Endothelial cell of umbilical vein (primary cell): Measurements from ENCODE around the gene TOP3B. TPM values are rescaled to one million over a fixed set of nuclear protein-coding genes. Genes with fewer than 3 reads are reported as not detected.

Experiments used
- BruUV-seq: library from RNA; stranded (reverse); fragments of 400-500 nt; replicated peaks from 2 replicates; lab custom pipeline; 2021; lab: Mats Ljungman, UMichigan
- CTCF ChIA-PET: fragments of 300-600, 350-600 bp; sonication (Branson Sonifier 250); formaldehyde crosslinking; loops from one replicate; lab custom pipeline; 2021; ENCODE audit warnings: antibody characterized with exemption, inconsistent platforms; lab: Charles Lee
- POLR2A ChIA-PET: fragments of 300-600, 350-600 bp; sonication (Branson Sonifier 250); formaldehyde crosslinking; loops from one replicate; lab custom pipeline; 2021; ENCODE audit warnings: antibody characterized with exemption, inconsistent platforms; lab: Charles Lee
- DNase-seq: peaks from one replicate; pipeline ENCODE4 v3.0.0-alpha.2; 2011; ENCODE audit warnings: low read depth, low spot score
- FAIRE-seq: peaks from 2 replicates; lab custom pipeline; 2011; peaks lifted over from hg19 to GRCh38; lab: Jason Lieb, UNC
- H2AFZ ChIP-seq: 2 replicates; pipeline ENCODE4 v1.6.0; 2012; ENCODE audit warnings: low read depth, low read length, control low read depth, inconsistent platforms
- H3K27ac ChIP-seq: 2 replicates; pipeline ENCODE4 v1.5.1; 2011; ENCODE audit warnings: low read depth, mild to moderate bottlenecking, control low read depth, low read length, moderate library complexity; ENCODE audit not compliant: insufficient read depth
- H3K27me3 ChIP-seq, 2 experiments: 2 replicates each; pipeline versions ENCODE4 v1.6.0 to v1.6.1; 2011; ENCODE audit warnings: low read length in 2 of 2, mixed read lengths in 1 of 2; ENCODE audit not compliant: control insufficient read depth in 2 of 2, insufficient read depth in 2 of 2
- H3K36me3 ChIP-seq, 2 experiments: 2 replicates in 1 of 2; 3 replicates in 1 of 2; pipeline ENCODE4 v1.5.1; 2011; ENCODE audit warnings: low read length in 2 of 2, mild to moderate bottlenecking in 1 of 2, moderate library complexity in 1 of 2; ENCODE audit not compliant: control insufficient read depth in 2 of 2, insufficient read depth in 2 of 2; ENCODE audit errors: extremely low read depth in 1 of 2
- H3K4me1 ChIP-seq: 3 replicates; pipeline ENCODE4 v1.5.1; 2011; ENCODE audit warnings: mild to moderate bottlenecking, low read length; ENCODE audit not compliant: control insufficient read depth, insufficient read depth; ENCODE audit errors: extremely low read depth
- H3K4me2 ChIP-seq: 2 replicates; pipeline ENCODE4 v1.6.1; 2011; ENCODE audit warnings: low read length, control low read depth, mixed read lengths; ENCODE audit not compliant: insufficient read depth
- H3K4me3 ChIP-seq, 3 experiments: fragments of 200-600 bp in 1 of 3; sonication (generic), shearing (Covaris generic) in 1 of 3; replicated peaks in 1 of 3; 2 replicates each; pipeline ENCODE4 v1.5.1; 2011 to 2016; ENCODE audit warnings: control low read depth in 3 of 3, low read length in 3 of 3, mild to moderate bottlenecking in 2 of 3, inconsistent platforms in 1 of 3, low read depth in 1 of 3, moderate library complexity in 1 of 3; ENCODE audit not compliant: insufficient read depth in 1 of 3
- H3K79me2 ChIP-seq: 2 replicates; pipeline ENCODE4 v1.6.0; 2012; ENCODE audit warnings: low read length, inconsistent platforms; ENCODE audit not compliant: control insufficient read depth, insufficient read depth
- H3K9ac ChIP-seq: replicated peaks from 2 replicates; pipeline ENCODE3; 2011; ENCODE audit warnings: low read length, control low read depth; ENCODE audit not compliant: insufficient read depth; ENCODE audit errors: extremely low read depth
- H3K9me1 ChIP-seq: replicated peaks from 3 replicates; pipeline ENCODE4 v1.6.0; 2011; ENCODE audit warnings: mild to moderate bottlenecking, low read length; ENCODE audit not compliant: control insufficient read depth, insufficient read depth; ENCODE audit errors: extremely low read depth
- H3K9me3 ChIP-seq: replicated peaks from 2 replicates; pipeline ENCODE4 v1.5.1; 2012; ENCODE audit warnings: low read length, inconsistent platforms; ENCODE audit not compliant: control insufficient read depth, insufficient read depth
- H4K20me1 ChIP-seq: replicated peaks from 2 replicates; pipeline ENCODE3; 2011; ENCODE audit warnings: mild to moderate bottlenecking, low read length; ENCODE audit not compliant: control insufficient read depth, insufficient read depth; ENCODE audit errors: extremely low read depth
- EZH2 ChIP-seq: IDR thresholded peaks from 2 replicates; pipeline ENCODE4 v1.6.1; 2012; ENCODE audit warnings: borderline replicate concordance, low read depth, mild to moderate bottlenecking, moderate library complexity, low read length, inconsistent platforms; ENCODE audit not compliant: severe bottlenecking
- FOS ChIP-seq: IDR thresholded peaks from 2 replicates; pipeline ENCODE4 v1.6.1; 2011; ENCODE audit warnings: mild to moderate bottlenecking, low read length, moderate library complexity, borderline replicate concordance; ENCODE audit not compliant: insufficient read depth
- GATA2 ChIP-seq: IDR thresholded peaks from 2 replicates; pipeline ENCODE4 v1.7.0; 2011; ENCODE audit warnings: low read depth, mild to moderate bottlenecking, moderate library complexity, mixed read lengths, low read length; ENCODE audit not compliant: insufficient read length, insufficient read depth
- JUN ChIP-seq: IDR thresholded peaks from 2 replicates; pipeline ENCODE4 v1.6.1; 2011; ENCODE audit warnings: borderline replicate concordance, low read depth; ENCODE audit not compliant: insufficient read length, insufficient read depth
- MYC ChIP-seq: IDR thresholded peaks from one replicate; pipeline ENCODE4 v1.6.1; 2011; ENCODE audit warnings: mild to moderate bottlenecking, low read depth, low read length
- POLR2A ChIP-seq: IDR thresholded peaks from 2 replicates; pipeline ENCODE4 v1.6.1; 2012; ENCODE audit warnings: low read depth, mild to moderate bottlenecking, control low read depth, low read length
- POLR2AphosphoS5 ChIP-seq: IDR thresholded peaks from 2 replicates; pipeline ENCODE4 v1.6.1; 2012; ENCODE audit warnings: low read depth, mild to moderate bottlenecking, control low read depth, low read length, moderate library complexity; ENCODE audit not compliant: insufficient read depth
- dilution Hi-C: fragments of 300-500 bp; cut with MboI; formaldehyde crosslinking; loops from one replicate; pipeline ENCODE4 v1.15.0; 2019; ENCODE audit warnings: low sequenced_read_pairs; ENCODE audit not compliant: extremely low pct_ligation_motif_present
- intact Hi-C: fragments of 100-400 bp; cut with micrococcal nuclease; formaldehyde crosslinking; loops from one replicate; pipeline ENCODE4 v1.10.0; 2022
- polyA plus RNA-seq, 4 experiments: library from polyadenylated mRNA; depleted of rRNA in 3 of 4; stranded (reverse) in 3 of 4; unstranded in 1 of 4; fragments of >200 nt; gene quantifications; 2 replicates each; pipeline versions ENCODE4 v1.2.1 to v1.2.3, GENCODE V29; 2011 to 2012; ENCODE audit warnings: missing spikeins in 1 of 4
- total RNA-seq: library from RNA; stranded (reverse); gene quantifications from 2 replicates; pipeline ENCODE4 v1.2.3, GENCODE V29; 2021
- TF ChIP-seq, protein P1 (sequence below): IDR thresholded peaks from 2 replicates; pipeline ENCODE4 v1.6.1; 2011; ENCODE audit not compliant: insufficient read depth, insufficient read length
- TF ChIP-seq, protein P2 (sequence below), 2 donors: IDR thresholded peaks; 1 replicate in 1 of 2; 2 replicates in 1 of 2; pipeline ENCODE4 v1.5.1; 2011; ENCODE audit warnings: low read length in 2 of 2, mild to moderate bottlenecking in 2 of 2, moderate library complexity in 2 of 2, control low read depth in 1 of 2, inconsistent platforms in 1 of 2, low read depth in 1 of 2; ENCODE audit not compliant: insufficient read depth in 1 of 2; ENCODE audit errors: extremely low read depth in 1 of 2

TOP3B gene
- total and polyA plus RNA-seq, 2 donors (not counting 3 experiments of a cell fraction or from before 2014, with no cell fraction given), result 25.2 to 56.5 TPM

GRCh38 chr22:21966643-21967516, 15.7 kb downstream of the TOP3B start:
- POLR2A ChIA-PET, result interaction anchor here (0.6 kb wide), 1 partner anchor 395 kb away, joined by 5 read pairs; no protein-coding TSS in a partner anchor

More at GRCh38 chr22:21966643-21967516, 15.7 kb downstream of the TOP3B start:
- H3K79me2 ChIP-seq, result no peaks in the 10 kb centered on the region
- H3K36me3 ChIP-seq, result peaks cover 33 to 62% of the 10 kb centered on the region in 2 experiments
- no TSS peak for BruUV-seq
- no peak for DNase-seq
- dilution Hi-C loops, result no loop called here
- no peaks in the 10 kb centered on the region for H3K9me3 ChIP-seq
- CTCF ChIA-PET, result interaction anchor here (1.2 to 2.6 kb wide), 2 partner anchors 14 to 29 kb away, joined by 4 to 9 read pairs; partner anchors contain the start of gene PPM1F
- intact Hi-C loops, result no loop called here
- H3K4me3 ChIP-seq, result no peak overlapping the region
- no peak overlapping the region for H3K4me2 ChIP-seq
- TF ChIP-seq MYC (no peak), EZH2 (no peak), POLR2A (no peak), FOS (no peak), GATA2 (no peak), JUN (no peak), POLR2AphosphoS5 (no peak)
- TF ChIP-seq, protein P1, sequence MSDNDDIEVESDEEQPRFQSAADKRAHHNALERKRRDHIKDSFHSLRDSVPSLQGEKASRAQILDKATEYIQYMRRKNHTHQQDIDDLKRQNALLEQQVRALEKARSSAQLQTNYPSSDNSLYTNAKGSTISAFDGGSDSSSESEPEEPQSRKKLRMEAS, result no peak
- TF ChIP-seq, protein P2, sequence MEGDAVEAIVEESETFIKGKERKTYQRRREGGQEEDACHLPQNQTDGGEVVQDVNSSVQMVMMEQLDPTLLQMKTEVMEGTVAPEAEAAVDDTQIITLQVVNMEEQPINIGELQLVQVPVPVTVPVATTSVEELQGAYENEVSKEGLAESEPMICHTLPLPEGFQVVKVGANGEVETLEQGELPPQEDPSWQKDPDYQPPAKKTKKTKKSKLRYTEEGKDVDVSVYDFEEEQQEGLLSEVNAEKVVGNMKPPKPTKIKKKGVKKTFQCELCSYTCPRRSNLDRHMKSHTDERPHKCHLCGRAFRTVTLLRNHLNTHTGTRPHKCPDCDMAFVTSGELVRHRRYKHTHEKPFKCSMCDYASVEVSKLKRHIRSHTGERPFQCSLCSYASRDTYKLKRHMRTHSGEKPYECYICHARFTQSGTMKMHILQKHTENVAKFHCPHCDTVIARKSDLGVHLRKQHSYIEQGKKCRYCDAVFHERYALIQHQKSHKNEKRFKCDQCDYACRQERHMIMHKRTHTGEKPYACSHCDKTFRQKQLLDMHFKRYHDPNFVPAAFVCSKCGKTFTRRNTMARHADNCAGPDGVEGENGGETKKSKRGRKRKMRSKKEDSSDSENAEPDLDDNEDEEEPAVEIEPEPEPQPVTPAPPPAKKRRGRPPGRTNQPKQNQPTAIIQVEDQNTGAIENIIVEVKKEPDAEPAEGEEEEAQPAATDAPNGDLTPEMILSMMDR (IDR thresholded peaks at IDR 0.05; ENCODE audit: extremely low read depth in 1 of 2, insufficient read depth in 1 of 2, low read depth in 1 of 2, low read length in 2 of 2), result no peak
- H4K20me1 ChIP-seq, result no peaks in the 10 kb centered on the region
- H3K27ac ChIP-seq, result no peak overlapping the region
- no peak for FAIRE-seq
- no peaks in the 10 kb centered on the region for H3K4me1 ChIP-seq
- H3K9me1 ChIP-seq, result no peaks in the 10 kb centered on the region
- no peaks in the 10 kb centered on the region for H3K27me3 ChIP-seq
- H3K9ac ChIP-seq, result no peak overlapping the region
- H2AFZ ChIP-seq, result no peak overlapping the region
